HepG2 (cell line): Measurements from ENCODE around the gene RPL37A. TPM values are rescaled to one million over a fixed set of nuclear protein-coding genes. Genes with fewer than 3 reads are reported as not detected.

Source experiments
- ATAC-seq: fragments of 200-7000 bp; cut with Tn5 transposase; 3 replicates; pipeline ENCODE4 v1.9.1; 2020; ENCODE audit warnings: mild to moderate bottlenecking, moderate library complexity
- BruUV-seq: library from RNA; stranded (reverse); fragments of 400-500 nt; replicated peaks from 2 replicates; lab custom pipeline; 2021; lab: Mats Ljungman, UMichigan
- CTCF ChIA-PET: fragments of 300-600 bp; formaldehyde crosslinking; extraction: SDS; loops from one replicate; lab custom pipeline; 2021; ENCODE audit warnings: low total read pairs, inconsistent platforms, low intra/inter-chr PET ratio; lab: Yijun Ruan, JAX
- POLR2A ChIA-PET: fragments of 350-600 bp; sonication (Branson Sonifier 250); formaldehyde crosslinking; loops from one replicate; lab custom pipeline; 2020; ENCODE audit warnings: antibody characterized with exemption, inconsistent platforms; lab: Yijun Ruan, JAX
- DNase-seq: peaks from one replicate; pipeline ENCODE4 v3.0.0-alpha.2; 2015; ENCODE audit warnings: low spot score
- FAIRE-seq: peaks from 3 replicates; lab custom pipeline; 2011; peaks lifted over from hg19 to GRCh38; lab: Jason Lieb, UNC
- H2AFZ ChIP-seq: one replicate; pipeline ENCODE4 v1.6.1; 2011; ENCODE audit warnings: low read length, inconsistent platforms
- H3K27ac ChIP-seq: fragments of 300-600 bp; 3 replicates; pipeline ENCODE4 v1.8.0; 2011; ENCODE audit warnings: mixed run types, mild to moderate bottlenecking, mixed read lengths, low read length, inconsistent platforms; ENCODE audit not compliant: insufficient read depth; ENCODE audit errors: extremely low read length
- H3K27me3 ChIP-seq, 2 experiments: fragments of 200-600 bp in 1 of 2; 2 replicates in 1 of 2; 3 replicates in 1 of 2; pipeline versions ENCODE4 v1.6.0 to v1.8.0; 2011; ENCODE audit warnings: low read length in 2 of 2, mild to moderate bottlenecking in 2 of 2, moderate library complexity in 2 of 2, inconsistent platforms in 1 of 2; ENCODE audit not compliant: insufficient read depth in 2 of 2, control insufficient read depth in 1 of 2
- H3K36me3 ChIP-seq, 2 experiments: fragments of 200-600 bp in 1 of 2; replicated peaks in 1 of 2; 2 replicates in 1 of 2; 3 replicates in 1 of 2; pipeline versions ENCODE4 v1.5.1 to v1.8.0; 2011; ENCODE audit warnings: low read length in 2 of 2, inconsistent platforms in 1 of 2; ENCODE audit not compliant: insufficient read depth in 2 of 2, control insufficient read depth in 1 of 2
- H3K4me1 ChIP-seq: 2 replicates; pipeline ENCODE4 v1.5.1; 2012; ENCODE audit warnings: low read length, inconsistent platforms; ENCODE audit not compliant: insufficient read depth
- H3K4me2 ChIP-seq: 2 replicates; pipeline ENCODE4 v1.6.0; 2011; ENCODE audit warnings: low read depth, low read length, inconsistent platforms
- H3K4me3 ChIP-seq, 3 experiments: fragments of 200-600 bp in 1 of 3; sonication (generic), shearing (Covaris generic) in 1 of 3; replicated peaks in 1 of 3; 2 replicates each; pipeline ENCODE4 v1.5.1; 2011 to 2016; ENCODE audit warnings: low read length in 3 of 3, inconsistent platforms in 2 of 3, low read depth in 2 of 3, mild to moderate bottlenecking in 2 of 3, control low read depth in 1 of 3, mixed read lengths in 1 of 3; ENCODE audit not compliant: insufficient read depth in 1 of 3
- H3K79me2 ChIP-seq: one replicate; pipeline ENCODE4 v1.6.1; 2011; ENCODE audit warnings: low read length, inconsistent platforms; ENCODE audit not compliant: insufficient read depth
- H3K9ac ChIP-seq: 2 replicates; pipeline ENCODE4 v1.6.0; 2011; ENCODE audit warnings: mild to moderate bottlenecking, low read depth, low read length, inconsistent platforms; ENCODE audit not compliant: insufficient read depth
- H3K9me3 ChIP-seq: 2 replicates; pipeline ENCODE4 v1.5.1; 2012; ENCODE audit warnings: mild to moderate bottlenecking, low read length
- H4K20me1 ChIP-seq: 2 replicates; pipeline ENCODE4 v1.6.0; 2011; ENCODE audit warnings: inconsistent platforms, mild to moderate bottlenecking, low read length, moderate library complexity; ENCODE audit not compliant: insufficient read depth
- GLI4 ChIP-seq: sonication (generic); formaldehyde crosslinking; IDR thresholded peaks from 2 replicates; pipeline ENCODE4 v1.5.1; 2020; ENCODE audit warnings: missing genetic modification reagents, mild to moderate bottlenecking, moderate library complexity, borderline replicate concordance
- HHEX ChIP-seq: IDR thresholded peaks from 2 replicates; pipeline ENCODE4 v1.6.1; 2016; ENCODE audit warnings: control low read depth
- KLF11 ChIP-seq: IDR thresholded peaks from 2 replicates; pipeline ENCODE4 v1.6.1; 2016; ENCODE audit warnings: missing compliant biosample characterization
- MED1 ChIP-seq: sonication (generic); formaldehyde crosslinking; IDR thresholded peaks from 2 replicates; pipeline ENCODE4 v1.4.0; 2020; ENCODE audit warnings: missing genetic modification reagents
- PAF1 ChIP-seq: IDR thresholded peaks from 2 replicates; pipeline ENCODE4 v1.6.1; 2016; ENCODE audit warnings: missing genetic modification reagents, missing compliant biosample characterization
- YEATS4 ChIP-seq: sonication (generic); formaldehyde crosslinking; IDR thresholded peaks from 2 replicates; pipeline ENCODE4 v1.4.0; 2020; ENCODE audit warnings: missing genetic modification reagents, borderline replicate concordance
- ZFP36L2 ChIP-seq: sonication (generic); formaldehyde crosslinking; IDR thresholded peaks from 2 replicates; pipeline ENCODE4 v1.4.0; 2020; ENCODE audit warnings: missing genetic modification reagents
- ZNF530 ChIP-seq: sonication (generic); formaldehyde crosslinking; IDR thresholded peaks from 2 replicates; pipeline ENCODE4 v1.5.0; 2020; ENCODE audit warnings: low read depth, mild to moderate bottlenecking, missing genetic modification reagents
- ZNF674 ChIP-seq: sonication (generic); formaldehyde crosslinking; IDR thresholded peaks from 2 replicates; pipeline ENCODE4 v1.5.0; 2020; ENCODE audit warnings: low read depth, mild to moderate bottlenecking, missing genetic modification reagents
- WGBS: methylation state at CpG from one replicate; pipeline ENCODE4 v1.1.6; 2017; ENCODE audit warnings: low lambda C conversion rate; 5-methylcytosine and 5-hydroxymethylcytosine counted together
- in situ Hi-C: cut with HindIII; loops from 2 replicates; pipeline ENCODE4 v1.10.0; 2017; ENCODE audit warnings: low pct_unique_long_range_greater_than_20kb; ENCODE audit not compliant: extremely low pct_ligation_motif_present
- intact Hi-C: fragments of 100-400 bp; cut with micrococcal nuclease; formaldehyde crosslinking; loops from one replicate; pipeline ENCODE4 v1.10.0; 2022; ENCODE audit not compliant: unreplicated experiment
- polyA plus RNA-seq, 8 experiments: library from polyadenylated mRNA; depleted of rRNA in 3 of 8; stranded (reverse) in 7 of 8; unstranded in 1 of 8; fragments of >200 nt; fragmentation: Illumina TruSeq in 4 of 8; extraction: Trizol in 4 of 8; gene quantifications; 2 replicates each; pipeline versions ENCODE4 v1.2.1 to v1.2.3, GENCODE V29; 2011 to 2016; ENCODE audit warnings: low read depth in 4 of 8, missing spikeins in 1 of 8, mixed read lengths in 1 of 8; ENCODE audit not compliant: insufficient read depth in 1 of 8
- total RNA-seq, 5 experiments: library from RNA; depleted of rRNA; stranded (reverse); fragments of >200 nt; fragmentation: Illumina TruSeq; extraction: Trizol; gene quantifications; 2 replicates each; pipeline ENCODE4 v1.2.3, GENCODE V29; 2016; ENCODE audit warnings: low read depth in 1 of 5
- TF ChIP-seq, protein P1 (sequence below): sonication (generic); formaldehyde crosslinking; IDR thresholded peaks from 2 replicates; pipeline ENCODE4 v1.4.0; 2020; ENCODE audit warnings: missing genetic modification reagents
- TF ChIP-seq, protein P2 (sequence below): sonication (generic); formaldehyde crosslinking; IDR thresholded peaks from 2 replicates; pipeline ENCODE4 v1.4.0; 2020; ENCODE audit warnings: missing genetic modification reagents, borderline replicate concordance

RPL37A gene
- total and polyA plus RNA-seq, 2 of the 13 experiments (the other 11 are each of a cell fraction or from before 2014, with no cell fraction given), result 6,902 to 7,910 TPM

DNA sequence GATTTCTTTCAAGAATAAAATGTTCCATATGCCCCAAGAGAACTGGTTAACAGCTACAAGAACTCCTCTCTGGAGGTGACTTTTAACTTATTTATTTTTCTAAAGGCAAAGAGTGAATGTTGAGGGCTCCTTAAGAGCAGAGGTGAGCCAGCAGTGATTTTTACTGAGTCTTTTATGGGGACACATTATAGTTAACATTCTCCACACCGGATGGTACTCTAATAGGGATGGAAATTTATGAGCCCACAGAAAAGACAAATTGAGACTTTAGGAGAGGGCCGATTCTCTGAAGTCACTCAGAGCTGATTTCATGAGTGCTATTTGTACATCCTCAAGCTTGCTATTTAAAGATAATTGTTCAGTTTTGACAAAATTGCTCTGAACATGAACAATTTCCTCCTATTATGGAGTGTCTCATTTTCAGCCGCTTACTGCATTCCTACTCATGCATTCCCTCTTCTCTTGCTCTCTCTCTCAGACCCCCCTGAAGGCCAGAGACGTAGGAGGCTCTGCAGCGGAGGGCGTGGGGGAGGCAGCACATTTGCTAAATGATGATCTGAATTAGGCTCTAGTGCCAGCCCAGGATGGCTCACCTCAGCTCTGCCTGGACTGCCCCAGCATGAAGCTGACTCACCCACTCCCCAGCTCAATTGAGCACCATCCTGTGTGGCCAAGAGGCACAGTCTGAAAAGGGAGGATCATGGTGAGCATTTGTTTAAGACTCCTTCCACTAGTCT, 5.9 kb upstream of the RPL37A start:
- ATAC-seq, result peak; percentile 9; the same call in 1 of the 3 replicates
- no peak overlapping the region for H3K4me3 ChIP-seq
- H3K4me2 ChIP-seq, result no peak overlapping the region
- in situ Hi-C loops, result no loop called here
- intact Hi-C loops, result no loop called here
- peaks cover 5% of the 10 kb centered on the region for H3K79me2 ChIP-seq
- no peak for DNase-seq
- TF ChIP-seq ZNF530 (CRISPR knock-in tag), result no peak
- no peak for TF ChIP-seq HHEX (CRISPR knock-in tag)
- TF ChIP-seq, protein P1, sequence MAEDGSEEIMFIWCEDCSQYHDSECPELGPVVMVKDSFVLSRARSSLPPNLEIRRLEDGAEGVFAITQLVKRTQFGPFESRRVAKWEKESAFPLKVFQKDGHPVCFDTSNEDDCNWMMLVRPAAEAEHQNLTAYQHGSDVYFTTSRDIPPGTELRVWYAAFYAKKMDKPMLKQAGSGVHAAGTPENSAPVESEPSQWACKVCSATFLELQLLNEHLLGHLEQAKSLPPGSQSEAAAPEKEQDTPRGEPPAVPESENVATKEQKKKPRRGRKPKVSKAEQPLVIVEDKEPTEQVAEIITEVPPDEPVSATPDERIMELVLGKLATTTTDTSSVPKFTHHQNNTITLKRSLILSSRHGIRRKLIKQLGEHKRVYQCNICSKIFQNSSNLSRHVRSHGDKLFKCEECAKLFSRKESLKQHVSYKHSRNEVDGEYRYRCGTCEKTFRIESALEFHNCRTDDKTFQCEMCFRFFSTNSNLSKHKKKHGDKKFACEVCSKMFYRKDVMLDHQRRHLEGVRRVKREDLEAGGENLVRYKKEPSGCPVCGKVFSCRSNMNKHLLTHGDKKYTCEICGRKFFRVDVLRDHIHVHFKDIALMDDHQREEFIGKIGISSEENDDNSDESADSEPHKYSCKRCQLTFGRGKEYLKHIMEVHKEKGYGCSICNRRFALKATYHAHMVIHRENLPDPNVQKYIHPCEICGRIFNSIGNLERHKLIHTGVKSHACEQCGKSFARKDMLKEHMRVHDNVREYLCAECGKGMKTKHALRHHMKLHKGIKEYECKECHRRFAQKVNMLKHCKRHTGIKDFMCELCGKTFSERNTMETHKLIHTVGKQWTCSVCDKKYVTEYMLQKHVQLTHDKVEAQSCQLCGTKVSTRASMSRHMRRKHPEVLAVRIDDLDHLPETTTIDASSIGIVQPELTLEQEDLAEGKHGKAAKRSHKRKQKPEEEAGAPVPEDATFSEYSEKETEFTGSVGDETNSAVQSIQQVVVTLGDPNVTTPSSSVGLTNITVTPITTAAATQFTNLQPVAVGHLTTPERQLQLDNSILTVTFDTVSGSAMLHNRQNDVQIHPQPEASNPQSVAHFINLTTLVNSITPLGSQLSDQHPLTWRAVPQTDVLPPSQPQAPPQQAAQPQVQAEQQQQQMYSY, result no peak
- no peak for TF ChIP-seq MED1 (CRISPR knock-in tag)
- no peak for TF ChIP-seq ZFP36L2
- no peak for TF ChIP-seq YEATS4 (CRISPR knock-in tag)
- TF ChIP-seq ZNF674 (CRISPR knock-in tag), result no peak
- TF ChIP-seq GLI4 (CRISPR knock-in tag), result no peak
- TF ChIP-seq, protein P2, sequence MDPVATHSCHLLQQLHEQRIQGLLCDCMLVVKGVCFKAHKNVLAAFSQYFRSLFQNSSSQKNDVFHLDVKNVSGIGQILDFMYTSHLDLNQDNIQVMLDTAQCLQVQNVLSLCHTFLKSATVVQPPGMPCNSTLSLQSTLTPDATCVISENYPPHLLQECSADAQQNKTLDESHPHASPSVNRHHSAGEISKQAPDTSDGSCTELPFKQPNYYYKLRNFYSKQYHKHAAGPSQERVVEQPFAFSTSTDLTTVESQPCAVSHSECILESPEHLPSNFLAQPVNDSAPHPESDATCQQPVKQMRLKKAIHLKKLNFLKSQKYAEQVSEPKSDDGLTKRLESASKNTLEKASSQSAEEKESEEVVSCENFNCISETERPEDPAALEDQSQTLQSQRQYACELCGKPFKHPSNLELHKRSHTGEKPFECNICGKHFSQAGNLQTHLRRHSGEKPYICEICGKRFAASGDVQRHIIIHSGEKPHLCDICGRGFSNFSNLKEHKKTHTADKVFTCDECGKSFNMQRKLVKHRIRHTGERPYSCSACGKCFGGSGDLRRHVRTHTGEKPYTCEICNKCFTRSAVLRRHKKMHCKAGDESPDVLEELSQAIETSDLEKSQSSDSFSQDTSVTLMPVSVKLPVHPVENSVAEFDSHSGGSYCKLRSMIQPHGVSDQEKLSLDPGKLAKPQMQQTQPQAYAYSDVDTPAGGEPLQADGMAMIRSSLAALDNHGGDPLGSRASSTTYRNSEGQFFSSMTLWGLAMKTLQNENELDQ (CRISPR knock-in tag), result no peak
- no peak for TF ChIP-seq PAF1
- TF ChIP-seq KLF11 (CRISPR knock-in tag), result no peak
- no peaks in the 10 kb centered on the region for H3K9me3 ChIP-seq
- no TSS peak for BruUV-seq
- POLR2A ChIA-PET, result interaction anchor here (1.7 kb wide), 1 partner anchor 14 kb away, joined by 4 read pairs; no protein-coding TSS in a partner anchor
- H3K27ac ChIP-seq, result no peak overlapping the region
- H3K27me3 ChIP-seq, result no peaks in the 10 kb centered on the region
- H3K9ac ChIP-seq, result no peak overlapping the region
- CTCF ChIA-PET, result interaction anchor here (0.7 kb wide), 1 partner anchor 195 kb away, joined by 3 read pairs; no protein-coding TSS in a partner anchor
- H3K36me3 ChIP-seq, result no peaks in the 10 kb centered on the region
- peaks cover 27% of the 10 kb centered on the region for H3K4me1 ChIP-seq
- no peak for FAIRE-seq
- 86% methylated on average over 6 of the region's 6 CpGs for WGBS
- H4K20me1 ChIP-seq, result no peaks in the 10 kb centered on the region
- no peak overlapping the region for H2AFZ ChIP-seq
